ENCODE data around the gene SREBF1.

DNA sequence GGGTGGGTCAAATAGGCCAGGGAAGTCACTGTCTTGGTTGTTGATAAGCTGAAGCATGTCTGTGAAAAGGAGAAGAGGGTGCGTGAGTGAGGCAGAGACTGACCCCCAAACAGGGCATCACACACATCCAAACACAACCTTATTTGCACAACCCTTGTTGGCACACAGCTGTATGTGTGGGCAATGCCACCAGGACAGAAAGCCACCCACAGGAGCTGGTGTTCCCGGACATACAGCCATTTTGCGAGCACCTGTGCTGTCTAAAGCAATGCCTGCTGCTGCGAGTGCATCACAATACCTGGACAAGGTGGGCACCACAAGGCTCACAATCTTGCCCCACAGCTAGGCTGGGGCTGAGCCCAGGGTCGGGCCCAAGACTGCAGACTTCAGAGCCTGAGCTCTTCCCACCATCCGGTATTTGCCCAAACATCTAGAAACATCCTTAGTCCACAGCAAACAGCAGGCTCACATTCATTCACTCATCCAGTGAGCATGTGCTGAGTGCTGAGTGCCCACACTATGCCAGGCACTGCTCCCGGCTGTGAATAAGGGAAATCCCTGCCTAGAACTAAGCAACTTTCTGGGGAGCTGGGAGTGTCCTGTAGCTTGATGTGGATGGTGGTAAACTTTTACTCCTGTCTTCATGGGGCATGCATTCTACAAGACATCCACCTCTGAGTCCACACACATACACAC lies 16.2 kb downstream of the SREBF1 start:
- TF ChIP-seq, protein P1, sequence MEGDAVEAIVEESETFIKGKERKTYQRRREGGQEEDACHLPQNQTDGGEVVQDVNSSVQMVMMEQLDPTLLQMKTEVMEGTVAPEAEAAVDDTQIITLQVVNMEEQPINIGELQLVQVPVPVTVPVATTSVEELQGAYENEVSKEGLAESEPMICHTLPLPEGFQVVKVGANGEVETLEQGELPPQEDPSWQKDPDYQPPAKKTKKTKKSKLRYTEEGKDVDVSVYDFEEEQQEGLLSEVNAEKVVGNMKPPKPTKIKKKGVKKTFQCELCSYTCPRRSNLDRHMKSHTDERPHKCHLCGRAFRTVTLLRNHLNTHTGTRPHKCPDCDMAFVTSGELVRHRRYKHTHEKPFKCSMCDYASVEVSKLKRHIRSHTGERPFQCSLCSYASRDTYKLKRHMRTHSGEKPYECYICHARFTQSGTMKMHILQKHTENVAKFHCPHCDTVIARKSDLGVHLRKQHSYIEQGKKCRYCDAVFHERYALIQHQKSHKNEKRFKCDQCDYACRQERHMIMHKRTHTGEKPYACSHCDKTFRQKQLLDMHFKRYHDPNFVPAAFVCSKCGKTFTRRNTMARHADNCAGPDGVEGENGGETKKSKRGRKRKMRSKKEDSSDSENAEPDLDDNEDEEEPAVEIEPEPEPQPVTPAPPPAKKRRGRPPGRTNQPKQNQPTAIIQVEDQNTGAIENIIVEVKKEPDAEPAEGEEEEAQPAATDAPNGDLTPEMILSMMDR (IDR thresholded peaks at IDR 0.05) = no peak
- TF ChIP-seq SIN3A (IDR thresholded peaks at IDR 0.05; ENCODE audit: borderline replicate concordance, insufficient read depth, low read depth, low read length) = no peak
- TF ChIP-seq TCF7L2 (IDR thresholded peaks at IDR 0.05; ENCODE audit: low read depth, low read length) = no peak
- TF ChIP-seq, protein P2, sequence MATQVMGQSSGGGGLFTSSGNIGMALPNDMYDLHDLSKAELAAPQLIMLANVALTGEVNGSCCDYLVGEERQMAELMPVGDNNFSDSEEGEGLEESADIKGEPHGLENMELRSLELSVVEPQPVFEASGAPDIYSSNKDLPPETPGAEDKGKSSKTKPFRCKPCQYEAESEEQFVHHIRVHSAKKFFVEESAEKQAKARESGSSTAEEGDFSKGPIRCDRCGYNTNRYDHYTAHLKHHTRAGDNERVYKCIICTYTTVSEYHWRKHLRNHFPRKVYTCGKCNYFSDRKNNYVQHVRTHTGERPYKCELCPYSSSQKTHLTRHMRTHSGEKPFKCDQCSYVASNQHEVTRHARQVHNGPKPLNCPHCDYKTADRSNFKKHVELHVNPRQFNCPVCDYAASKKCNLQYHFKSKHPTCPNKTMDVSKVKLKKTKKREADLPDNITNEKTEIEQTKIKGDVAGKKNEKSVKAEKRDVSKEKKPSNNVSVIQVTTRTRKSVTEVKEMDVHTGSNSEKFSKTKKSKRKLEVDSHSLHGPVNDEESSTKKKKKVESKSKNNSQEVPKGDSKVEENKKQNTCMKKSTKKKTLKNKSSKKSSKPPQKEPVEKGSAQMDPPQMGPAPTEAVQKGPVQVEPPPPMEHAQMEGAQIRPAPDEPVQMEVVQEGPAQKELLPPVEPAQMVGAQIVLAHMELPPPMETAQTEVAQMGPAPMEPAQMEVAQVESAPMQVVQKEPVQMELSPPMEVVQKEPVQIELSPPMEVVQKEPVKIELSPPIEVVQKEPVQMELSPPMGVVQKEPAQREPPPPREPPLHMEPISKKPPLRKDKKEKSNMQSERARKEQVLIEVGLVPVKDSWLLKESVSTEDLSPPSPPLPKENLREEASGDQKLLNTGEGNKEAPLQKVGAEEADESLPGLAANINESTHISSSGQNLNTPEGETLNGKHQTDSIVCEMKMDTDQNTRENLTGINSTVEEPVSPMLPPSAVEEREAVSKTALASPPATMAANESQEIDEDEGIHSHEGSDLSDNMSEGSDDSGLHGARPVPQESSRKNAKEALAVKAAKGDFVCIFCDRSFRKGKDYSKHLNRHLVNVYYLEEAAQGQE (IDR thresholded peaks at IDR 0.05; ENCODE audit: insufficient read depth in 1 of 2, low read depth in 2 of 2, low read length in 1 of 2) = no peak
- TF ChIP-seq POLR2AphosphoS5 (IDR thresholded peaks at IDR 0.05; ENCODE audit: low read depth, low read length) = no peak
